ENCODE results near the gene DMC1. TPM values are rescaled to one million over a fixed set of nuclear protein-coding genes. Genes with fewer than 3 reads are reported as not detected.

The DMC1 gene
- total RNA-seq, 1 experiment from 2014 or later: 6.8 TPM

GRCh38 chr22:38490475-38490874 lies 79.5 kb downstream of the DMC1 start:
- H3T11ph ChIP-seq (ENCODE audit: low read length): no peak overlapping the region
- no peaks in the 10 kb centered on the region for H3K27me3 ChIP-seq (ENCODE audit: insufficient read depth, low read length)
- Mint-ChIP-seq H3K9me3 (no peaks in the 10 kb centered on the region), H3K27ac (peak overlapping the region; percentile 60 to 97 (median 94); a peak in 6 of 7 replicates), H3K27me3 (ENCODE audit: low read depth) (no peaks in the 10 kb centered on the region; the same call in 1 of the 2 replicates), H3K36me3 (ENCODE audit: insufficient read depth in 1 of 3, low read depth in 3 of 3) (peaks cover 79 to 95% (median 93%) of the 10 kb centered on the region in 3 experiments), H3K4me3 (no peak overlapping the region), H3K4me1 (peaks cover 22 to 45% of the 10 kb centered on the region in 2 experiments)
- H3K4me1 ChIP-seq (ENCODE audit: insufficient read depth, low read length): no peaks in the 10 kb centered on the region
- H2BK12ac ChIP-seq (ENCODE audit: insufficient read length, low read depth, low read length): no peak overlapping the region
- no peak overlapping the region for H2AK5ac ChIP-seq (ENCODE audit: insufficient read length, low read length)
- H2BK5ac ChIP-seq (ENCODE audit: insufficient read length, low read length): no peak overlapping the region
- H3K27ac ChIP-seq (ENCODE audit: insufficient read length, low read depth, low read length): no peak overlapping the region
- no peak overlapping the region for H4K91ac ChIP-seq (ENCODE audit: insufficient read length, low read depth, low read length)
- H2BK20ac ChIP-seq (ENCODE audit: low read depth, low read length, poor library complexity, severe bottlenecking): no peak overlapping the region
- no peak overlapping the region for H3K9ac ChIP-seq (ENCODE audit: extremely low read depth, insufficient read length, low read length)
- no peak overlapping the region for H2AFZ ChIP-seq (ENCODE audit: low read length)
- no peak overlapping the region for H3K23ac ChIP-seq (ENCODE audit: insufficient read length, low read depth, low read length)
- no peaks in the 10 kb centered on the region for H4K20me1 ChIP-seq (ENCODE audit: control insufficient read depth, insufficient read depth, insufficient read length)
- H3K79me1 ChIP-seq (ENCODE audit: insufficient read depth, low read depth, low read length, poor library complexity, severe bottlenecking): no peaks in the 10 kb centered on the region
- H3K79me2 ChIP-seq (ENCODE audit: insufficient read depth, low read length): no peaks in the 10 kb centered on the region
- no peak overlapping the region for H2BK120ac ChIP-seq (ENCODE audit: low read depth, low read length, poor library complexity, severe bottlenecking)
- no peak for DNase-seq
- H4K5ac ChIP-seq (ENCODE audit: insufficient read length, low read depth, low read length): no peak overlapping the region
- H3K9me3 ChIP-seq (ENCODE audit: control insufficient read depth, low read depth, low read length): no peaks in the 10 kb centered on the region
- H3K4ac ChIP-seq (ENCODE audit: low read depth, low read length): no peak overlapping the region
- no peak overlapping the region for H3K18ac ChIP-seq (ENCODE audit: insufficient read length, low read depth, low read length)
- H2BK15ac ChIP-seq (ENCODE audit: low read depth, low read length): no peak overlapping the region
- no CpG with 5 or more reads among the region's 2 CpGs for WGBS (ENCODE audit: extremely low coverage, insufficient read length, low lambda C conversion rate)
- no peak overlapping the region for H3K14ac ChIP-seq (ENCODE audit: insufficient read depth, low read length)
- TF ChIP-seq CTCF (conservative IDR thresholded peaks at IDR 0.05): 0 out of 3 replicates have a peak, but pooled peaks have one; percentile 12
- H3K4me2 ChIP-seq (ENCODE audit: insufficient read depth, insufficient read length, low read length): no peak overlapping the region
- H3K56ac ChIP-seq (ENCODE audit: insufficient read length, low read depth, low read length): no peak overlapping the region
- no peak overlapping the region for H4K8ac ChIP-seq (replicated peaks; ENCODE audit: insufficient read length, low read depth, low read length)
- no peaks in the 10 kb centered on the region for H3K23me2 ChIP-seq (ENCODE audit: insufficient read length, low read depth, low read length, poor library complexity, severe bottlenecking)
